Heart left ventricle (tissue), 16 donors: Measurements from ENCODE around the gene TNFRSF4. TPM values are rescaled to one million over a fixed set of nuclear protein-coding genes. Genes with fewer than 3 reads are reported as not detected.

Source experiments
- ATAC-seq, 4 donors: fragments of 200-7000 bp; cut with Tn5 transposase; one replicate each; pipeline ENCODE4 v1.9.1; 2020 to 2022; ENCODE audit warnings: moderate library complexity in 4 of 4, mild to moderate bottlenecking in 3 of 4, moderate number of reproducible peaks in 1 of 4
- DNase-seq, 5 donors: peaks; one replicate each; pipeline ENCODE4 v3.0.0-alpha.2; 2020
- H3K27ac ChIP-seq, 12 donors: fragments of 200-600 bp; sonication (generic) in 4 of 12; one replicate each; pipeline versions ENCODE4 v1.5.0 to v1.8.0; 2016 to 2022; ENCODE audit warnings: mild to moderate bottlenecking in 2 of 12
- H3K27me3 ChIP-seq, 9 donors: fragments of 200-600 bp; sonication (generic) in 2 of 9; one replicate each; pipeline versions ENCODE4 v1.5.1 to v1.8.0; 2016 to 2022; ENCODE audit warnings: mild to moderate bottlenecking in 3 of 9
- H3K36me3 ChIP-seq, 9 donors: fragments of 200-600 bp; sonication (generic) in 2 of 9; one replicate each; pipeline versions ENCODE4 v1.5.0 to v1.8.0; 2018 to 2022; ENCODE audit warnings: mild to moderate bottlenecking in 2 of 9
- H3K4me1 ChIP-seq, 12 donors: fragments of 200-600 bp; sonication (generic) in 4 of 12; one replicate each; pipeline versions ENCODE4 v1.5.0 to v1.8.0; 2016 to 2022; ENCODE audit warnings: mild to moderate bottlenecking in 3 of 12
- H3K4me3 ChIP-seq, 12 donors: fragments of 200-600 bp; sonication (generic) in 4 of 12; one replicate each; pipeline versions ENCODE4 v1.5.0 to v1.8.0; 2017 to 2022; ENCODE audit warnings: mild to moderate bottlenecking in 9 of 12, moderate library complexity in 4 of 12
- H3K9me3 ChIP-seq, 12 donors: fragments of 200-600 bp; sonication (generic) in 4 of 12; one replicate each; pipeline versions ENCODE4 v1.5.0 to v1.8.0; 2016 to 2022; ENCODE audit warnings: mild to moderate bottlenecking in 1 of 12
- POLR2A ChIP-seq, 2 donors: fragments of 450-650 bp; IDR thresholded peaks; one replicate each; pipeline ENCODE4 v1.6.1; 2017; ENCODE audit warnings: antibody characterized with exemption in 2 of 2, mild to moderate bottlenecking in 2 of 2, moderate library complexity in 2 of 2
- WGBS, 4 donors: extraction: QIAGEN DNeasy Blood & Tissue Kit in 2 of 4; methylation state at CpG; one replicate each; pipeline versions ENCODE4 v1.1.5 to v1.1.7; 2013 to 2018; 5-methylcytosine and 5-hydroxymethylcytosine counted together
- intact Hi-C, 10 donors: fragments of 100-400 bp; cut with DNase I; formaldehyde crosslinking; loops; one replicate each; pipeline versions ENCODE4 v1.11.1 to v1.14.2; 2022
- polyA plus RNA-seq, 2 donors: library from polyadenylated mRNA; stranded (reverse); fragments of 200-250 nt; gene quantifications; one replicate each; pipeline ENCODE4 v1.2.3, GENCODE V29; 2013
- total RNA-seq, 9 donors: library from RNA; depleted of rRNA in 2 of 9; stranded (reverse); fragments of >200 nt in 2 of 9; fragmentation: NEBNext Ultra II Directional in 3 of 9; extraction: Animal tissue kit (Norgen Biotek cat#: 25700) in 3 of 9; gene quantifications; one replicate each; pipeline versions ENCODE4 v1.1.0 to v1.2.4, GENCODE V29; 2016 to 2023
- TF ChIP-seq, protein P1 (sequence below), 12 donors: fragments of 200-600 bp; sonication (generic) in 4 of 12; IDR thresholded peaks; one replicate each; pipeline versions ENCODE4 v1.5.0 to v1.8.0; 2018 to 2022; ENCODE audit warnings: antibody characterized with exemption in 12 of 12, mild to moderate bottlenecking in 5 of 12
- donor health status: ischemic (EF 13 %, LVEDD 7.1; RV severe dilation, severe dysfunction).
- donor health status: healthy with polysubstance abuse.
- donor health status: DM: no; HTN: yes; CAD: no.
- donor health status: DM: no; HTN: no; CAD: no.
- donor health status: ischemic (EF 25% LVEDD 6.9; RV normal size, moderate dysfunction).
- donor health status: ischemic (EF 25% LVEDD 5.7; RV mildly dilated, moderate dysfunction).
- donor health status: healthy.
- donor health status: DM: yes; HTN: yes; CAD: no.
- donor health status: ischemic (EF 35%, LVEDD 5.7; RV mildly dilated, moderate dysfunction).
- donor health status: nonischemic (EF 11% LVEDD 7.7; RV severe dilation, severe dysfunction).
- donor health status: DM: yes; HTN: yes; CAD: no.
- donor health status: PGD.
- donor health status: ischemic (EF 29% LVEDD 5.4; RV normal size, mild dysfunction).
- donor health status: nonischemic (EF 23%, LVEDD 6.1; RV moderate dilation, normal function).

TNFRSF4 gene
- total and polyA plus RNA-seq, 11 donors = 1.1 to 23.8 (median 2.7) TPM

DNA sequence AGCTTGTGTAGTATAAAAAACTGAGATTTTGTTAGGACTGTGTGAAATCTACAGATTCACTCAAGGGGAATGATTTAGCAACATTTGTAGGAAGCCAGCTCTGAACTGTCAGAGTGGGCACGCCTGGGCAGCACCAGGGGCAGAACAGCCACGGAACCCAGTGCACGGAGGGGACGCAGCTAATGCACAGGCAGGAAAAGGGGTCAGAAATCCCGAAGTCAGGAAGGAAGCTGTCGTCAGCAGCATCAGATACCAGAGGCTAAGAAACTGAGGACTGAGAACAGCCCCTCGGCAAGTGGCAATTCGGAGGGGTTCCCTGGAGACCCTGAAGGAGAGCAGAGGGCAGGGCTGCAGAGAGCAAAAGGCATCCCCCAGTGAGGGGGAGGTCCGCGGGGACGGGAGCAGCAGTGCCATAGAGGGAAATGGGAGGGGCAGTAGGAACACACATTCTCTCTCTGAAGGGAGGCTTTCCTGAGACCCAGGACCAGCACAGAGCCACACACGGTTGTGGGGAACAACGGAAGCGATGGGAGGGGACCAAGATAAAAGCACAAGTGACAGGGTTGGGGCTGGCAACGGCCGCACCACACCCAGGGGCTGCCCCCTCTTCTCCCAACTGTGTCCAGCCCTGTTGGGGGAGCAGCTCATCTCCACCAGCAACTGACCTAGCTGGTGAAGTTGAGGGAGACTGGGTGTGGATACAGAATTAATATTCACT is 47.0 kb upstream of the TNFRSF4 start:
- H3K4me1 ChIP-seq = peaks cover 0 to 28% (median 14%) of the 10 kb centered on the region in 12 donors
- no peak overlapping the region for H3K4me3 ChIP-seq
- H3K27me3 ChIP-seq = no peaks in the 10 kb centered on the region
- H3K36me3 ChIP-seq = peaks cover 0 to 80% (median 69%) of the 10 kb centered on the region in 9 donors
- intact Hi-C loops = no loop called here
- DNase-seq (peak in 1 of 5 donors; percentile 52), ATAC-seq (peak in 3 of 4 donors; percentile 10 to 56 (median 17))
- peak overlapping the region in 3 of 12 donors; percentile 12 to 42 (median 39) for H3K27ac ChIP-seq
- no peak for TF ChIP-seq POLR2A (IDR thresholded peaks at IDR 0.05)
- TF ChIP-seq, protein P1, sequence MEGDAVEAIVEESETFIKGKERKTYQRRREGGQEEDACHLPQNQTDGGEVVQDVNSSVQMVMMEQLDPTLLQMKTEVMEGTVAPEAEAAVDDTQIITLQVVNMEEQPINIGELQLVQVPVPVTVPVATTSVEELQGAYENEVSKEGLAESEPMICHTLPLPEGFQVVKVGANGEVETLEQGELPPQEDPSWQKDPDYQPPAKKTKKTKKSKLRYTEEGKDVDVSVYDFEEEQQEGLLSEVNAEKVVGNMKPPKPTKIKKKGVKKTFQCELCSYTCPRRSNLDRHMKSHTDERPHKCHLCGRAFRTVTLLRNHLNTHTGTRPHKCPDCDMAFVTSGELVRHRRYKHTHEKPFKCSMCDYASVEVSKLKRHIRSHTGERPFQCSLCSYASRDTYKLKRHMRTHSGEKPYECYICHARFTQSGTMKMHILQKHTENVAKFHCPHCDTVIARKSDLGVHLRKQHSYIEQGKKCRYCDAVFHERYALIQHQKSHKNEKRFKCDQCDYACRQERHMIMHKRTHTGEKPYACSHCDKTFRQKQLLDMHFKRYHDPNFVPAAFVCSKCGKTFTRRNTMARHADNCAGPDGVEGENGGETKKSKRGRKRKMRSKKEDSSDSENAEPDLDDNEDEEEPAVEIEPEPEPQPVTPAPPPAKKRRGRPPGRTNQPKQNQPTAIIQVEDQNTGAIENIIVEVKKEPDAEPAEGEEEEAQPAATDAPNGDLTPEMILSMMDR (IDR thresholded peaks at IDR 0.05) = no peak
- 53 to 58% (median 55%) methylated on average over 16 of the region's 16 CpGs for WGBS, 4 donors
- no peaks in the 10 kb centered on the region for H3K9me3 ChIP-seq

DNA sequence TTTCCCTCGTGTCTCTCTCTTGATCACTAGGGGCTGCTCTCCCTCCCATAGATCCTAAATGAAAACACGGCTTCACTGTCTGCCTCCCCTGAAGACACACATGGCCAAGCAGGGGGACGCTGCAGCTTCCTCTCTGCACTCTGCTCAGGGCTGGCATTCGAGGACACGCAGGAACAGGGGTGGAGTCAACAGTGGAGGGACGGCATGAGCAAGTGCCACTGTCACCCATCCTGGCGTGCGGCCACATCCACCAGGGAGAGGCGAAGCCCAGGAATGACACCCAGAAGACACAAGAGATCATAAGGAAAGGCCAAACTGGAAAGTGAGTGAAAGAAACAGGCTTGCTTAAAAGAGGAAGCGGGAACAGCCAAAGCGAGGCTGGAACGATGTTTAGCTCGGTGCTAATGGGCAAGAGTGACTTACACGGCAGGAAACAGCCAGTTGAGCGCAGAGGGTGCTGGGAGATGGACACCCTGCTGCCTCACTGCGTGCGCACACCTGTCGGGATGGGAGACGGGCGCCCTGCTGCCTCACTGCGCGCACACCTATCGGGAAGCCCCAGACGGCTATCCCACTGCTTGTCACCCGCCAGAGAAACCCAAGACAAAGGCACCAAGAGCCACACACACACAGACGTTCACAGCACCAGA is 46.1 kb upstream of the TNFRSF4 start:
- H3K9me3 ChIP-seq = no peaks in the 10 kb centered on the region
- peak in 3 of 4 donors; percentile 60 to 72 (median 62) for ATAC-seq
- 73 to 79% (median 77%) methylated on average over 26 of the region's 26 CpGs for WGBS, 4 donors
- peaks cover 0 to 28% (median 14%) of the 10 kb centered on the region in 12 donors for H3K4me1 ChIP-seq
- H3K4me3 ChIP-seq = no peak overlapping the region
- intact Hi-C loops = no loop called here
- DNase-seq = peak in 2 of 5 donors; percentile 54 to 66
- peaks cover 0 to 82% (median 73%) of the 10 kb centered on the region in 9 donors for H3K36me3 ChIP-seq
- TF ChIP-seq, protein P1 (IDR thresholded peaks at IDR 0.05) = no peak
- TF ChIP-seq POLR2A (IDR thresholded peaks at IDR 0.05) = no peak
- H3K27me3 ChIP-seq = no peaks in the 10 kb centered on the region
- peak overlapping the region in 2 of 12 donors; percentile 39 to 42 for H3K27ac ChIP-seq

DNA sequence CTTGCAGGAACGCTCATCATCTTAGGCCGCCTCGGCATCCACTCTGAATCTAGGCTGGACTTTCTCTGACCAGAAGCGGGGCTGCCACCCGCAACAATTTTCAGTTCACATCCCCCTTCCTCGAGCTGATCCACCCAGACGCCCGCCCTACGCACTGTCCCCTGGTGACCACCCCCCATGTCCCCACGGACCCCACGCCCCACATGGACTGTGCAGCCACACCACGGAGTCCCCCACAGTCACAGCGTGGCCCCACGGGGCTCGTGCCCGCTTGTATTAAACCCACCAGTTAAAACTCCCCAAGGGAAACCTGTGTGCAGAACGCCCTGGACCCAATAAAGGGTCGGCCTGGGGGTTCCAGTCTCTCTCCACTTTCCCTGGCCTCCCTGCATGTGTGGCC is 45.6 kb upstream of the TNFRSF4 start:
- 92 to 94% (median 94%) methylated on average over 12 to 18 of the region's 18 CpGs for WGBS, 4 donors
- intact Hi-C loops = no loop called here
- peak in 1 of 5 donors; percentile 44 for DNase-seq

More for the DNA sequence above, 45.6 kb upstream of the TNFRSF4 start:
- peaks cover 0 to 28% (median 14%) of the 10 kb centered on the region in 12 donors for H3K4me1 ChIP-seq
- peak in 1 of 4 donors; percentile 9 for ATAC-seq
- H3K36me3 ChIP-seq = peaks cover 0 to 82% (median 73%) of the 10 kb centered on the region in 9 donors
- no peaks in the 10 kb centered on the region for H3K9me3 ChIP-seq
- no peaks in the 10 kb centered on the region for H3K27me3 ChIP-seq
- no peak overlapping the region for H3K27ac ChIP-seq
- H3K4me3 ChIP-seq = no peak overlapping the region
- no peak for TF ChIP-seq POLR2A (IDR thresholded peaks at IDR 0.05)
- TF ChIP-seq, protein P1 (IDR thresholded peaks at IDR 0.05) = no peak
